TTC549 (cell line): Measurements from ENCODE around the gene FGF22.
"Not testable (repeated sequence)": the region's sequence is repeated elsewhere in the genome, so short reads cannot be mapped to it uniquely, and the experiment has no call there.

ENCODE experiments used
- FAIRE-seq: peaks from 2 replicates; lab custom pipeline; 2012; peaks lifted over from hg19 to GRCh38; lab: Jason Lieb, UNC

The FGF22 gene

DNA sequence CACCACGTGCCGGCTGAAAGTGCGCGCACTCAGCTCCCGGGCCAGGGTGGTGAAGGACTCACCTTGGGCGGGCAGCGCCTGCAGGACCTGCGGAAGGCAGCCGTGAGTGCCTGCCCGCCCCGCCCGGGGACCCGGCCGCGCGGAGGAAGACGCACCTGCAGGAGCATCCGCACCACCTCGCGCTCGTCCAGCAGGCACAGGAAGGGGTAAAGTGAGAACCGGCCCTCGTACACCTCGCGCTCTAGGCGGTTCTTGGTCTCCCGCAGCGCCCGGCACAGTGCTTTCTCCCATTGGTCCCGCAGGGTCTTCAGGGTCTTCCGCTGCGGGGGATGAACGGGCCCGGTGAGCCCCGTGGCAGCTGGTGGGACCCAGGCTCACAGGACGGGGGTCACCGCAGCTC, 17.0 kb upstream of the FGF22 start:
- no peak for FAIRE-seq

DNA sequence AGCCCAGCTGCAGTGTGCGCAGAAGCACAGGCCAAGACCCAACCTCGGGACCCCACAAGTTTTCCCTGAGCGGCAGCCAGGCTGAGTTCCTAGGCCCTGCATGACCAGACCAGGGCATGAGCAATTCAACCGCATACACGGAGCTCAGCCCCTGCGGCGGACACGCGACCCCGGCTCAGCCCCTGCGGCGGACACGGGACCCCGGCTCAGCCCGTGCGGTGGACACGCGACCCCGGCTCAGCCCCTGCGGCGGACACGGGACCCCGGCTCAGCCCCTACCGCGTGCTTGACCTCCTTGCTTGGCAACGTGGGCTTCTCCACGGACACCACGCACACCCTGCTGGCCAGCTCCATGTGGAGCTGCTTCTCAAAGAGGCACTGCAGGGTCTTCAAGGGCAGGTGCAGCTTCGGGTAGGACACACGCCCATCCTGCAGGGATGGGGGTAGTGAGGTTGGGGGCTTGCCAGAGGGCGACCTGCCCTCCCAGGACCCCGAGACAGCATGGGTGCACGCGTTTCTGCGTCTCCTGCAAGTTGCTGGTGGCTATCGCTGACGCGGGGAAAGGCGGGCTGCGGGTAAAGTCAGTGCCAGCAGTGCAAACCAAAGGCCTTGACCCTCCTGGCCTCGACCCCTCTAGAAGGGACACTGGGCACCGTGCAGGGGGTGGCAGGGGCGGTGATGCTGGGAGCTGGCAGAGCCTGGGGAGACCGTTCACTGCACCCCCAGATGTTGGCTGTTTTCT, 16.3 kb upstream of the FGF22 start:
- no peak for FAIRE-seq

DNA sequence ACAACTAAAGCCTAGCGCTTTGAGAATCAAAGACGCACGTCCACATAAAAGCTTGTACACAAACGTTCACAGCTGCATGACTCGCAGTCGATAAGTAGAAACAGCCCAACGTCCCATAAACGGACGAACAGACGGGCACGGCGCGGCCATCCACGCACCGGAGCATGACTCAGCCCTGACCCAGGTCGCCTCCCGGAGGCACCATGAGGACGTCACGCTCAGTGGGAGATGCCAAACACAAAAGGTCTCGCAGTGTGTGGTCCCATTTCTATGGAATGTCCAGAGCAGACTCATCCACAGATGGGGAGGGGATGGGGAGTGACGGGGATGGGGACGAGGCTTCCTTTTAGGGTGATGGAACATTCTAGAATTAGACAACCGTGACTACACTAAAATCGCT, 15.7 kb upstream of the FGF22 start:
- no peak for FAIRE-seq

DNA sequence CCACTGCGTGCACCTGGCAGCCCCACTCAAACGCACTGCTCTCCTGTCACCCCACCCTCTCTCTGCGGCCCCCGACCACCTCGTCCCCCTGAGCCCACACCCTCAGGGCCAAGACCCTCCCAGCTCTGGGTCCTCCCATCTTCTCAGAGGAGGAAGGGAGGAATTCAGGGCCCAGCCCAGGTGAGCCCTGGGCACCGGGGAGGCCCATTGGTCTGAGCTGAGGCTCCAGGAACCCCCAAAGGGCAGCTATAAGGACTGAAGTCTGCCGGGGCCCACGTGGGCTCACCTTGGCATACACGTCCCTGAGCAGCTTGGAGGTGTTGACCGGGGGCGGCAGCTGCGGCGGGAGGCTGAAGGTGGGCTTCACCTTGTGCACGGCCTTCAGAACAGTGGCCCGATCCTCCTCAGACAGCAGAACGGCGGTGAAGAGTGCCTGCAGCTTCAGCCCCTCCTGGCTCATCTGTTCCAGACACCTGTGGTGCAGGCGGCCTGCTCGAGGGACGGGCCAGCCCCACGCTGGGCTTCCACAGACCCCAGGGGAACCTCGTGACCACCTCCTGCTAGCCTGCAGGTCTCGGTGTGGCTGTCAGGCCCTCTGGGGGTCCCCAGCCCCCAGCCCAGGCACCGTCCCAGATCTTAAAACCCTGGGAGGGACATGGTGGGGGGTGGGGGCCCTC, 15.1 kb upstream of the FGF22 start:
- no peak for FAIRE-seq

DNA sequence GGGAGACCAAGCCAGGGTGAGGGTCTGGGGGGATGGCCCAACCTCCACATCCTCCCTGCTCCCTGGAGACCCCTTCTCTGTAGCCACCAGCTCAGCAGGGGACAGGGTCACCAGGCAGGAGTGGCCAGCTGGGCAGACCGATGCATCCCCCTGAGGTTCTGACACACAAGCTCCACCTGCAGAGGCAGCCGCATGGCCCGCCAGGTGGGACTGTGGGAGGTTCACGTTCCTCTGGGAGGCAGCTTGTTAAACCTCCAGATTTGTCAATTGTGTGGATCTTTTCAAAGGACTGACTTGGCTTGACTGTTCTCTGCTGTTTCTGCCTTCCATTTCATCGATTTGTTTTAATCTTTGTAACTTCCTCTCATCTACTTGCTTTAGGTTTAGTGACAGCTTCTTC, 14.4 kb upstream of the FGF22 start:
- no peak for FAIRE-seq

DNA sequence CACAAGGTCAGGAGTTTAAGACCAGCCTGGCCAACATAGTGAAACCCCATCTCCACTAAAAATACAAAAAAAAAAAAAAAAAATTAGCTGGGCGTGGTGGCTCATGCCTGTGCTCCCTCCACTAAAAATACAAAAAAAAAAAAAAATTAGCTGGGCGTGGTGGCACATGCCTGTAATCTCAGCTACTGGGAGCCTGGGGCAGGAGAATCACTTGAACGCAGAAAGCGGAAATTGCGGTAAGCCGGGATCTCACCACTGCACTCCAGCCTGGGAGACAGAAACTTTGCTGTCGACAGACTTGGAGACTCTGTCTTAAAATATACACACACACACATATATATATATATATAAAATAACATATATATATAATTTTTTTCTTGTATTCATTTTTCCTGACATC, 13.1 kb upstream of the FGF22 start:
- not testable (repeated sequence) for FAIRE-seq

DNA sequence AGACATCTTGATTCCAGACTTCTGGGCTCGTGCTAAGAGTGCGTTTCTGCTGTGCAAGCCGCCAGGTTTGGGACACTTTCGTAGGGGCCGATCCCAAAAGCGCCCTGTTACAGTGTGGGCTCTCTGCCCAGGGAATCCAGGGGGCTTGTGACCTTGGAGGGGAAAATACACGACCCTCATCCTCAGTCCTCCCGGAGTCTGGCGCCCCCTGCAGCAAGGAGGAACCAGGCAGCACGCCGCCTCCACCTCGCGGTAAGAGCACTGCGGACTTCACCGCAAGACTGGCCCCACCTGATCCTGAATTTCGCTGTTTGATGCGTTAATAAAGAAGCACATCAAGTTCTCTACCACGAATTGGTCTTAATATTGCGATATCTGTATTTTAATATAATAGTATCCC, 11.5 kb upstream of the FGF22 start:
- FAIRE-seq: no peak

DNA sequence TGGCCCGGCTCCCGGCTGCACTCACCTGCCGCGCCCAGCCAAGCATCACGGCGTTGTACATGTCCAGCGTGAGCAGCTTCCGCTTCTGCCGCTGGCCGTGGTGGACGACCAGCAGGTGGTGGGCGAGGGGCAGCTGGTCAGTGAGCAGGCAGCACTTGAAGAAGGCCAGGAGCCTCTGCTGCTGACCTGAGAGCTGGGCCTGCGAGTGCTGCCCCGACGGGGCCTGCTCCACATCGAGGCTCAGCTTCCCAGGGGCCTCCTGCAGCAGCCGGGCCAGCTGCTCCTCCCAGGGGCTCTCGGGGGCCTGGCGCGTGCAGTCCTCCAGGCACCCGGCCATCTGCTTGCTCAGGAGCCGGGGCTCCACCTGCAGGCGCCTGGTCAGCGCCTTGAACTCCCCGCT, 10.2 kb upstream of the FGF22 start:
- FAIRE-seq: not testable (repeated sequence)

DNA sequence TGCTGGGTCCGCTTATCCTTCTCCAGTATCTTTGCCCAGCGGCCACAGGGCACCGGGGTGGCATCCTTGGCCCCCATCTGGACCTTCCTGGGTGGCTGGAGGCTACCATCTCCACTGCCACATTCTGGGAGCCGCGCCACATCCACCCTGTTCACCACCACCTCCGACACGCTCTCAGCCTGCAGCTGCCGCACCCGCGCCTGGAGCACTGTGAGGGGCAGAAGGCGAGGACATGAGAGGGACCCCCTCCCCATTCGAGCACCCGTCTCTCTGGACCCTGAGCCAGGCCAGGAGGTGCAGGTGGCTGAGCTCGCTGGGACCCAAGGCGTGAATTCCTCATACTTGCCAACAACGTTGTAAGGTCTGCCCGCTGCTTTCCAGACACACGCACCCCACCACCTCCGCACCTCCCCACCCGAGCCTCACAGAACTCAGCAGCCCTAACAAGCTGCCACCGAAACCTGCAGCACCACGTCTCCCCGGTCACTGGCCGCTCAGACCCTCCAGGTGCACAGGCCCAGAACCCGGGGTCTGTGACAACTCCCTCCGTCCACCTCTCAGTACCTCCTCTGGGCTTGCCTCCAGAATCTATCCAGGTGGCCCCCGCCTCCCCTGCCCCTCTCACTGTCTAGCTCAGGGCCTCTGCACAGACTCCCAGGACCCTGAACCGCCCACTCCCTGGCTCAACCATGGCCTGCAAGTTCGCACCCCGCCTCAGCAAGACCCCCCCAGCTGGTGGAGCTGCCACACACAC, 9.5 kb upstream of the FGF22 start:
- FAIRE-seq: no peak

DNA sequence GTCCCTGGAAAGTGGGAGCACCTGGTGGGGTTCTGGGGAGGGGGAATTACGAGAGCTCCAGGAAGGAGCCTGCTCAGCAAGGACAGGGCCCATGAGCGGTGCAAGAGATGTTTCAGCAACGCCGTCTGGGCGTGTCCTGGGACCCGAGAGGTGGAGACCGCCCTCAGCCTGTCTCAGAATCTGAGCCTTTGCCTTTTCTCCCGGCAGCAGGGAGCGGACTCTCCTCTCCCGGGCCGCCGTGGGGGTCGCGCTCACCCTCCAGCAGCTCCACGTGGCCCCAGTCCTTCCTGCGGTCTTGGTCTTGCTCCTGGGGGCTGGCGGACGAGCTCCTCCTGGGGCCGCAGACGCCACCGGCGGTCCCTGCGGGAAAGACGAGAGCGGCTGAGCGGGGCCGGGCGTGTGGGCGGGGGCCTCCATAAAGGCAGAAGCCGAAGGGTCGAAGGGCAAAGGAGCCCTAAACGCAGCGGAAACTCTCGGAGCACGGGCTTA, 7.1 kb upstream of the FGF22 start:
- FAIRE-seq: no peak

DNA sequence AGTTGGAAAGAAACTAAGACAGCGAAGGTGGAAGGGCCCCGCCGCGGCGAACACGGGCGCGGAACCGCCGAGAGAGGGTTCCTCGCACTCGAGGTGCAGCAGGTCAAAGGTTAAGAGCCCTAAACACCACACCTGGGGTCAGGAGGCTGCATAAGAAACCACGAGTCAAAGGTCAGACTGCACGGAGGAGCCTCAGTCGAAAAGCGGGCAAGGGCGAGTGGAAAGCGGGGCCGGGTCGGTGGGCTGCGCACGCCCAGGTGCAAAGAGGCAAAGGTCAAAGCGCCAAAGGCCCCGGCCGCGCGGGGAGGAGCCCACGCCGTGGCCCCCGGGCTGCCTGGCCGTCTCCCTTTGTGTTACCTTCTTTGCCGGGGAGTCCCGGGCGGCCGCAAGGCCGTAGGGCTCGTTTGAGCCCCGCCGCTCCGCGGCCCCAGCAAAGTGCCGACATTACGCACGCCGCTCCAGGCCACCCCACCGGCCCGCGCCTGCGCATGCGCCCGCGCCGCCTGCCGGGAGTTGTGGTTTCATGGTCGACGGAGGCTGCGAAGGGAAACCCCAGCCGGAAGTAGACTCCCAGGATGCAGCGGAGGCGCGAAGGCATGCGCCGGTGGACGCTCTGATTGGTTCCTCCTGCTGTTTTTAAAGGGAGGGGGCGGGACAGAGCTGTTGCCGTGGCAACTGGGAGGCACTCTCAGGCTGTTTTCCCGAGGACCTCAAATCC, 6.5 kb upstream of the FGF22 start, which contains the start of gene POLRMT:
Gene POLRMT (minus strand): TSS at position 470 of the 718 bp plus-strand sequence. CDS start 25 bp downstream, at position 445.
- FAIRE-seq: no peak

DNA sequence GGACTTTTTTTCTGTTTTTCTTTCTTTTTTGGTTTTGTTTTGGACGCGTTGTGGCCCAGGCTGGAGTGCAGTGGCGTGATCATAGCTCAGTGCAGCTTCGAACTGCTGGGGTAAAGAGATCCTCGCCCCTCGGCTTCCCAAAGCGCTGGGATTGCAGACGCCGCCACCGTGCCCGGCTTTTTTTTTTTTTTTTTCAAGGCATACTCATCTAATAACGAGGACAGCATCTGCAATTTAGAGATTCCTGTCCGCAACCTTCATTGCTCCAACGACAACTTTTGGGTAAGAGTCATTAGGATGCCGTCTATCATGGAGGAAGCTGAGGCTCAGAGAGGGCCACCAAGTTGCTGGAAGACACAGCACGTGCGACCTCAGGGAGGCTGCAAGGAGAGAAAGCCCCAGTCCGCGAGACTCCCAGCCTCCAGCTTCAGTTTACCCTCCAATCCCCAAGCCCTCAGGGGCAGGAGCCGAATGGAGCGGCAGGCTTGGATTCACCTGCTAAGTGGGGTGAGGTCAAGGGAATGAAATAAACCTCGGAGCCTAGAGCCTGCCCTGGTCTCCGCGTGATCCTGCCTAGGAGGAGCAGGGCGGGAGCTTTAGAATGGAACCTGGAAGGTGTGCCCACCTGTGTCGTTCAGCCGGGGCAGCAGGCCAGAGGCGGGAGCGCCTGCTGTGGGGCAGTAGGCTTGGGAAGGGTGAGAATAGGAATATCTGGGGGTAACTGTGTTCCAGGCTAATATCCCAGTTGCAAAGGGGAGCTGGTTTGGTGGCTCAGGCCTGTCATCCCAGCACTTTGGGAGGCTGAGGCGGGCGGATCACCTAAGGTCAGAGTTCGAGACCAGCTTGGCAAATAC, 5.7 kb upstream of the FGF22 start:
- FAIRE-seq: no peak

DNA sequence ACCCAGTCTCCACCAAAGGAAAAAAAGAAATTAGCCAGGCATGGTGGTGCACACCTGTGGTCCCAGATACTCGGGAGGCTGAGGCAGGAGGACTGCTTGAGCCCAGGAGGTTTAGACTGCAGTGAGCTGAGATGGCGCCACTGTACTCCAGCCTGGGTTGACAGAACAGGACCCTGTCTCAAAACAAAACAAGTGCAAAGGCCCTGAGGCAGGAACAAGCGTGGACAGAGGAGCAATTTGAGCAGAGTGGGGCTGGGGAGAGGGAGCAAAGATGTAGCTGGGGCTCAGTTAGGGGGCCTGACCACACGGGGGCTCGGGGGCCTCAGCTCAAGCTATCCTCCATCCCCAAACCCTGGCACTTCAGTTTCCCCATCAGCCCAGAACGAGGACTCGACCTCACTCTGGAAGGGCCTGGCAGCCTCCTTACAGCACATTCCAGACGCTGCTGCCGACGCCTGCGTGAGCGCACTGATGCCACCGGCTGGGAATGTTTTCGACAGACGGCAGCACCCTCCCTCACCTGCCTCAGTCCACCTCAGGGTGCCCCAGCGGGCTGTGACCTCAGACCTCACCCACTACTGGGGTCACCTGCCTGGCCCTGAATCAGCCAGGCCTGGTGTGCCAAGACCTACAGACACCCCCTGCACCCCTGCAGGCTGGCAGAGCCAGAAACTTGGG, 4.6 kb upstream of the FGF22 start:
- no peak for FAIRE-seq

DNA sequence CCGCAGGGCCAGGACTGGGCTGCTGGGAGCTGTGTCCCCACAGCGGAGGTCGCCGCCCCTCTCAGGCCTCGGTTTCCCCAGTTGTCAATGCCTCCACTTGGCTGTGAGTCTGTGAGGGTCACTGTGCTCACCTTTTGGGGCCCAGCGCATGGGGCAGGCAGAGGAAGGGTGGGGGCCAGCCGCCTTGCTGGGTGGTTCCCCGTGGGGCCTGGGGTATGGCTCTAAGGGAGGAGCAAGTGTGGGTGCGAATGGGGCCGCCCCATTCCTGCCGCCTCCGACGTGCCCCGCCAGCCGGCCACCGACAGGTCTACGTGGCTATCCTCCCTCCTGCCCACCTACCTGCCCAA, 800 bp upstream of the FGF22 start:
- no peak for FAIRE-seq

DNA sequence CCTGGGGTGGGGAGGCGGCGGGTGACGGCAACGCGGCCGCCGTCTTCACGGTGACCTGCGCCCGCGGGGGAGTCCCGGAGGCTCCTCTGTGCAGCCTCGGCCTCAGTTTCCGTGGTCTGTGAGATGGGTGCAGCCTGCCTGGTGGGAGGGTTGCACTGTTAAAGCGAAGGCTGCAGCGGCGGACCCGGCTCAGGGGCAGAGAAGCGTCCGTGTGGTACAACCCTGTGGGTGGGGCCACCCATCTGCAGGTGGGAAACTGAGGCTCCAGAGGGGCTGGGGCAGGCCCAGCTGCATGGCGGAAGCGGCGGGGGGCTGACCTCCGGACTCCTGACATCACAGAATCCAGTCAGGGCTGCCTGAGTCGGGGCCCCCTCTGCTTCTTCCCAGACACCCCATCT, 481 bp downstream of the FGF22 start:
- FAIRE-seq: no peak

DNA sequence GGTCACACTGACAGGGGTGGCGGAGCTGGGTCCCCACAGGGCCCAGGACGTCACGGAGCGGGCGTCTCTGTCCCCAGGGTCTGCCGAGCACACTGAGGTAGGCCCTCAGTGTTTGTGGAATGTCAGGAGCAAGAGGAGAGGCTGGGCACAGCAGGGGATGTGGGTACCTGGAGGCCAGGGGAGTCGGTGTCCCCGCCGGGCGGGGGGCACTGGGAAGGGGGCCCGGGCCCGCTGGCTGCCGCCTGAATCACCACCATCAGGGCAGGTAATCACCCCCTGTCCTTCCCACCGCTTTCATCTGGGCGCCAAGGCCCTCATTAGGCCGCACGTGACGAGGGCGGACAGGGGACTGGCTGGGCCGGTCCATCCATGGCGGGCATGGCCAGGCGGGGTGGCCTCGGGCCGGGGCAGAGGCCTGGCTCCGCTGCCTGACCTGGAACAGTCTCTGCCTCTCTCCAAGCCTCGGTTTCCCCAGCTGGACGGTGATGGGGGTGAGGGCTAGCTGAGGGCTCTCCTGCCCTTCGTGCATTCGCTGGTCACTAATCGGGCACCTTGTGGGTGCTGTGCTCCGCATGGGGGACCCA, 1.0 kb downstream of the FGF22 start:
- no peak for FAIRE-seq

DNA sequence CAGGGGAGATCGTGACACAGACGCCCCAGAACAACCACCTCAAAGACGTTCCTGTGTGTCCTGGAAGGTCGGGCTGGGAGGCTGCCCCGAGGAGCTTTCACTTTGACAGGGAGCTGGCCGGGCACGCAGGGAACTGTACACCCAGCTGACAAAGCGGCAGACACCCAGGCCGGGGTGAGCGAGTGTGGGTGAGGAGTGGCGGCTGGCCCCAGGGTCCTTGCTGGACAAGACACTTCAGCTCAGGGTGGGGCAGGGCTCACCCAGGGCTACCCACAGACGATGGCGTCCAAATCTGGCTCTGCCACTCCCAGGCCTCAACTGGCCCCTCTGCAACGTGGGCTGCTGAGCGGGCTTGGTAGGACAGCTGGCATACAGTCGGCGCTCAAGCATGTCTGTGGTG, 2.0 kb downstream of the FGF22 start:
- no peak for FAIRE-seq

DNA sequence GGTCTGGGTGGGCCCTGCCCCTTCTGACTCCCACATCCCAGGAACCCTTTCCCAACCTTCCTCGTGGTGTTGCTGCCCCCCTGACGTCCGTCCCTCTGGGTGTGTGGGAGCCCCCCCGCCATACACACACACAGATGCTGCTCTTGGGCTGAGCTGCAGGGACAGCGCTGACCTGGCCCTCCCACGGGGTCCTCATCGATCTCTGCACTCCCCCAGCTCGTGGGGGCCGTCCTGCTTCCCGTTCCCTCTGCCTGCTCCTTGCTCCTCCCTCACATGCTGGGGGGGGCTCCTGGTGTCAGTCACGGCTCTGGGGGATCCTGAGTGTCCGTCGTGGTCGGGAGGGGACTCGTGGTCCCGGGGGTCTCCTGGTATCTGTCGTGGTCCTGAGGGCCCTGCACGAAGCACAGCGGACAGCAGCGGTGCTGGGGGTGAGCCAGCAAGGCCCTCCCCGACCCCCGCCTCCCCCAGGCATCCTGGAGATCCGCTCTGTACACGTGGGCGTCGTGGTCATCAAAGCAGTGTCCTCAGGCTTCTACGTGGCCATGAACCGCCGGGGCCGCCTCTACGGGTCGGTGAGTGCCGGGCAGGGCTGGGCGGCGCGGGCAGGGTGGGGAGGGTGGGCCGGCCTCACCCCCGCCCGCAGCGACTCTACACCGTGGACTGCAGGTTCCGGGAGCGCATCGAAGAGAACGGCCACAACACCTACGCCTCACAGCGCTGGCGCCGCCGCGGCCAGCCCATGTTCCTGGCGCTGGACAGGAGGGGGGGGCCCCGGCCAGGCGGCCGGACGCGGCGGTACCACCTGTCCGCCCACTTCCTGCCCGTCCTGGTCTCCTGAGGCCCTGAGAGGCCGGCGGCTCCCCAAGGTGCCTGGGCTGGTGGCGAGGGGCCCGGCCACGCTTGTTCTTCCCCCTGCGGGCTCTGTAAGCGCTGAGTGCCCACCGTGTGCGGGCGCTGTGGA, 3.4 kb downstream of the FGF22 start:
- no peak for FAIRE-seq

DNA sequence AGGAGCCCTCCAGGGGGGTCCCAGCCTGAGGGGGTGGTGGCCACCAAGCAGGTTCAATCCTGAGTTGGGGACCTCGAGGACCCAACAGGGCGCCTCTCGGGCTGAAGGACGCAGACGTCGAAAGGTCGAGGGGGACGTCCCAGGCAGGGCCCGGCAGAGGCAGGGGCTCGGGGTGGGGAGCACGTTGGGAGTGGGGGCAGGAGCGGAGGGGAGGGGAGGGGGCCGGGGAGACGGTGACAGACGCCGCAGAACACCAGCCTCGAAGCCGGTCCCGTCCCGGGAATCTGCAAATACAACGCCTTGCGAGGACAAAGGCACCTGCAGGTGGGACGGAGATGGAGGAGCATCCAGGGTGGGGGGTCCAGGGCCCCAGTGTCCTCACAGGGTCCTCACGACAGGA, 4.1 kb downstream of the FGF22 start:
- FAIRE-seq: no peak
